GM19452 (cell line): ENCODE data around the gene RBM27.
"Not testable (repeated sequence)": the region's sequence is repeated elsewhere in the genome, so short reads cannot be mapped to it uniquely, and the experiment has no call there.

Experiments
- ATAC-seq: cut with Tn5 transposase; IDR thresholded peaks from one replicate; pipeline ENCODE4 v1.9.1; 2021; ENCODE audit not compliant: unreplicated experiment

The RBM27 gene

GRCh38 chr5:146203011-146203871 lies at the start of gene RBM27:
Gene RBM27 (plus strand): TSS chr5:146203605. CDS start chr5:146203766, 161 bp downstream.
- peak; percentile 100 for ATAC-seq

- ATAC-seq, result no peak
Measured at GRCh38 chr5:146158255-146158654, 45.1 kb upstream of the RBM27 start.

- no peak for ATAC-seq
Measured at GRCh38 chr5:146164382-146164781, 39.0 kb upstream of the RBM27 start.

GRCh38 chr5:146165460-146165859 lies 37.9 kb upstream of the RBM27 start:
- ATAC-seq, result no peak

GRCh38 chr5:146165903-146166302 lies 37.5 kb upstream of the RBM27 start:
- ATAC-seq, result no peak

GRCh38 chr5:146169076-146169475 lies 34.3 kb upstream of the RBM27 start:
- ATAC-seq, result no peak

GRCh38 chr5:146173049-146173448 lies 30.4 kb upstream of the RBM27 start:
- ATAC-seq, result peak; percentile 73

- ATAC-seq, result peak; percentile 94
Measured at GRCh38 chr5:146173597-146173996, 29.8 kb upstream of the RBM27 start.

GRCh38 chr5:146176805-146177204 lies 26.6 kb upstream of the RBM27 start:
- ATAC-seq, result no peak

GRCh38 chr5:146179696-146180095 lies 23.7 kb upstream of the RBM27 start:
- no peak for ATAC-seq

GRCh38 chr5:146183403-146183802 lies 20.0 kb upstream of the RBM27 start:
- not testable (repeated sequence) for ATAC-seq

- ATAC-seq, result no peak
Measured at GRCh38 chr5:146185161-146185560, 18.2 kb upstream of the RBM27 start.

GRCh38 chr5:146188358-146188757 lies 15.0 kb upstream of the RBM27 start:
- no peak for ATAC-seq

GRCh38 chr5:146192571-146193043 lies 10.8 kb upstream of the RBM27 start:
- ATAC-seq, result no peak

- no peak for ATAC-seq
Measured at GRCh38 chr5:146193285-146193684, 10.1 kb upstream of the RBM27 start.

- ATAC-seq, result not testable (repeated sequence)
Measured at GRCh38 chr5:146194997-146195396, 8.4 kb upstream of the RBM27 start.

GRCh38 chr5:146196459-146197048 lies 6.9 kb upstream of the RBM27 start:
- no peak for ATAC-seq

GRCh38 chr5:146199176-146199815 lies 4.1 kb upstream of the RBM27 start:
- no peak for ATAC-seq

GRCh38 chr5:146201795-146202194 lies 1.6 kb upstream of the RBM27 start:
- not testable (repeated sequence) for ATAC-seq

GRCh38 chr5:146203872-146204192 lies 427 bp downstream of the RBM27 start:
- no peak for ATAC-seq

- no peak for ATAC-seq
Measured at GRCh38 chr5:146205499-146206202, 2.2 kb downstream of the RBM27 start.
